Activated CD8-positive, alpha-beta memory T cell treated with anti-CD3 and anti-CD28 coated beads for 1 hour (primary cell): ENCODE data around the gene CARMIL3.

Experiments
- DNase-seq, 2 donors: peaks; one replicate each; pipeline ENCODE4 v3.0.0-alpha.2; 2020; ENCODE audit warnings: low read depth in 1 of 2; ENCODE audit errors: extremely low read depth in 1 of 2

The CARMIL3 gene

DNA sequence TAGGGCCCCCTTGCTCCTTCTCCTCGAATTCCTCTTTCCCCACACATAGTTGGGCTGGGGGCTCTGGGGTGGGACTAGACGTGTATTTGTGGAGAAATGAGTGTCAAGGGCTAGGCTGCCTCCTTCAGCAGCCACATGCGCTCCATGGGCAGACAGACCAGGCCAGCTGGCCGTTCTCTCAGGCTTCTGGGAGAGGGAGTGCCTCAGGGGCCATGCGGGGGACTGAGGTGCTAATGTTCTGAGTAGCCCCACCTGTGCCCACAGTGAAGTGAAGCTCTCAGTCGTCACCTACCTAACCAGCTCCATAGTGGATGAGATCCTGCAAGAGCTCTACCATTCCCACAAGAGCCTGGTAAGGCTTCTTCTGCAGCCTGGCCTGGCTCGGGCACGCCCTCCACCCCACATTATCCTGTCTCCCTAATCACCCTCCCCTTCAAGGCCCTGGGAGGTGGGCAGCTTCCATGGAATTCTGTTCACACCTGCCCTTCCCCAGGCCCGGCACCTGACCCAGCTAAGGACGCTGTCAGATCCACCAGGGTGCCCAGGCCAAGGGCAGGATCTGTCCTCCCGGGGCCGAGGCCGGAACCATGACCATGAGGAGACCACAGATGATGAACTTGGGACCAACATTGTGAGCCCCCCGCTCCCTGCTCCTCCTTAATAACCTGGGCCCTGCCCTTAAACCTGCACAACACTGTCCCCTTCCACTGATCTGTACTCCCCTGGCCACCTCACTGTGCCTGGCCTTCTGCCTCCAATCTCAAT is 10.6 kb downstream of the CARMIL3 start:
- no peak for DNase-seq

DNA sequence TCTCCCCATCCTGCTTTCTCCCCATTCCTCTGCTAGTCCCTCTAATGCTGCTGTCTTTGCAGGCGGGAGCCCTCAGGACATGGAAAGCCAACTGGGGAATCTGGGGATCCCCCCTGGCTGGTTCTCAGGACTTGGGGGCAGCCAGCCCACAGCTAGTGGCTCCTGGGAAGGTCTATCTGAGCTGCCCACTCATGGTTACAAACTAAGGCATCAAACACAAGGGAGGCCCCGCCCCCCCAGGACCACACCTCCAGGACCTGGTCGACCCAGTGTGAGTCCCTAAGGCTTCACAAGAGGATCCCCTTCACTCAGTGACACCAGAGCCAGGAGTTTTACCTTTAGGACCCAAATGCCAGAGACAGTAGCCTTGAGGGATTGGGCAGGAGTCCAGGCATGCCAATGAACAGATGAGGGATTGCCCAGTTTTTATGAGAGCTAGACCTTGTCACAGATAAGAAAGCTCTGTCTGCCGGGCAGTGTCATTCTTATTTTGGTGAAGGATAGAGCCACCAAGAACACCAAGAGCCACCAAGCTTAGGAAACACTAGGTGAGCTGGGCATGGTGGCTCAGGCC is 11.5 kb downstream of the CARMIL3 start:
- no peak for DNase-seq

DNA sequence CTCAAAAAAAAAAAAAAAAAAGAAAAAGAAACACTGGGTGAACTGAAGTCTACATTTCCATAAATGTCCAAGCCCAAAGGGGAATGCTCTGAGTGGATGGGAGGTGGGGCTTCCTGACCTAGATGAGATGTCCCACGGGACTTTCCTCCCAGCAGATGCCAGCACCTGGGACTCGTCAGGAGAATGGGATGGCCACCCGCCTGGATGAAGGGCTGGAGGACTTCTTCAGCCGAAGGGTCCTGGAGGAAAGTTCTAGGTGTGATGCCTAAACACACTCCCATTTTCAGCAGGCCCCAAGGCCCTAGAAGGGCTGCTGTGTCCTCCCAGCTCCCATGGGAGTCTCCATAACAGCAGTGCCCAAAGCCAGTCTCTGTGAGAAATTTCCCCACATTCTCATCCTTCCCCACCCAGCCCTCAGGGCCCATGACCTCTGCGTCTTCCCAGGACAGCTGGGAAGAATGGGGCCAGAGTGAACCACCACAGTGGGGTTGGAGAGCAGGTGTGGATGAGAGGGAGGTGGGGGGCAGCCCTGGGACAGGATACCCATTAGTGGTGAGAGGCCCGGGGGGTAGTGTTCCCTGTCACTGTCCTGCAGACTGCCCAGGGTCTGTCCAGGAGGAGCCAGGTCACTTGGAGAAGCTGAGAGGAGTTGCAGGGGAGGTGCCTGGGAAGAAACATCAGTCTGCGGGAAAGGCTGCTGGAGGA is 12.4 kb downstream of the CARMIL3 start:
- DNase-seq, result no peak

- no peak for DNase-seq
These were observed 13.0 kb downstream of the CARMIL3 start for GRCh38 chr14:24064856-24065255.

DNA sequence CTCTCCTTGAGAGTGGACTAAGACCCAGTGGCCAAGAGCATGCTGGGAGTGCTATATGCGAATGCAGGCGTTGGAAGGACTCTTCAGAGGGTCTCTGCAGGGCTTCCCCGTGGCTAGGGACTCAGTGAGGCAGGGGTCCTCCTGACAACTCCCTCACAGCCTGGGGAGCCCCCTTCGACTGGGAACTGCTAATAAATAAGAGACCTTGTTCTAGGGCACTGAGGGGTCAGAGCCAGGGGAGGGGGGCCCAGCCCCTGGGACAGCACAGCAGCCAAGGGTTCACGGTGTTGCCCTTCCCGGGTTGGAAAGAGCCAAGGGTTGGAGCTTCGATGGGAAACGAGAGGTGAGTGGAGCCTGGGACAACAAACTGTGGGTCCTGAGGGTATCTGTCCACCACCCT is 13.6 kb downstream of the CARMIL3 start:
- DNase-seq, result no peak

GRCh38 chr14:24066496-24067132 is 14.8 kb downstream of the CARMIL3 start:
- DNase-seq, result no peak

- no peak for DNase-seq
These were observed 15.6 kb downstream of the CARMIL3 start for GRCh38 chr14:24067133-24068082.

- DNase-seq, result no peak
These were observed 17.1 kb downstream of the CARMIL3 start for GRCh38 chr14:24068711-24069410.

DNA sequence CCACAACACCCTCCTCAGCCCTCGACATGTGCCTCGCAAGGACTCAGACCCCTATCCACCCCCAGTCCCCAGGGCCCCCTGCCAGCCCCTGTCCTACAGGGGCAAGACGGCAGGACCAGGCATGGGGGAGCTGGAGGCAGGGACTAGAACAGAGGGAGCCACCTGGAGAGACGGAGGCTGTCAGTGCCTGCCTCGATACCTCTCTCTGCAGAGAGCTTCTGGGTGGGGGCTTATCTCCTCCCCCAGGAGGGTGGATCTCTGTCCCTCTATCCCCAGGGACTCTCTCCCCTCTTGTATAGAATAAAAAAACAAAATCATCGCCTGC is 17.6 kb downstream of the CARMIL3 start:
- no peak for DNase-seq

- DNase-seq, result no peak
These were observed 18.7 kb downstream of the CARMIL3 start for GRCh38 chr14:24070285-24071143.

DNA sequence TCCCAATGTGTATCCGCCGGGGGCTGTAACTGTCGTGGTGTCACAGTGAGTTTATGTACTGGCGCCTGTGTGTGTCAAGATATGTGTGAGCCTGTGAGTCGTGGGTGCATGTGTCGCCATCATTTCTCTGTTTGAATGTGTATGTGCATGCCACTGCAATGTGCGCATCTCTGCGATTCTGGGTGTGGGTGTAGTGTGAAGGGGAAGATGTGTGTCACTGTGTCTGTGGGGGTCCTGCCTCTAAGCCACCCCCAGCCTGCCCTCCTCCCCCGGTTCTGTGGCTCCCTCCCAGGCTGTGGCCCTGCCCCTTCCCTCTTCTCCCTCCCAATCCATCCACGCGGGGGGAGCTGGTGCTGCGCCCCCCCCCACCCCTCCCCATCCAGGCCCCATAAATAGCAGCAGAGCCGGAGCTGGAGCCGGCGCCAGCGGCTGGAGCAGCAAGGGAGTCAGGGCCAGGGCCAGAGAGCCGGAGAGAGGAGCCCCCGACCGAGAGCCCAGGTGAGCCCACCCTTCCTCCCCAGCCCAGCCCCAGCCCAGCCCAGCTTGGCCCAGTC is 19.4 kb downstream of the CARMIL3 start, which contains the start of gene CPNE6:
TSS of gene CPNE6 (plus strand) at position 419 of the 554 bp plus-strand sequence. CDS start 1,375 bp downstream, outside the sequence.
- DNase-seq, result no peak

GRCh38 chr14:24071836-24072430 is 20.1 kb downstream of the CARMIL3 start:
- DNase-seq, result no peak

- DNase-seq, result no peak
These were observed 20.6 kb downstream of the CARMIL3 start for GRCh38 chr14:24072436-24072835.

- no peak for DNase-seq
These were observed 21.4 kb downstream of the CARMIL3 start for GRCh38 chr14:24072881-24073877.

GRCh38 chr14:24074625-24075484 is 23.0 kb downstream of the CARMIL3 start:
- no peak for DNase-seq
